CD4-positive, alpha-beta T cell treated with Interleukin-12 subunit alpha and Interleukin-12 subunit beta, for 1 hour (primary cell): ENCODE data around the gene TLN1.
A peak's percentile ranks its signal among the peaks of the same experiment; 100 is the strongest.

Experiments
- DNase-seq: peaks from one replicate; pipeline ENCODE4 v3.0.0-alpha.2; 2020

The TLN1 gene

DNA sequence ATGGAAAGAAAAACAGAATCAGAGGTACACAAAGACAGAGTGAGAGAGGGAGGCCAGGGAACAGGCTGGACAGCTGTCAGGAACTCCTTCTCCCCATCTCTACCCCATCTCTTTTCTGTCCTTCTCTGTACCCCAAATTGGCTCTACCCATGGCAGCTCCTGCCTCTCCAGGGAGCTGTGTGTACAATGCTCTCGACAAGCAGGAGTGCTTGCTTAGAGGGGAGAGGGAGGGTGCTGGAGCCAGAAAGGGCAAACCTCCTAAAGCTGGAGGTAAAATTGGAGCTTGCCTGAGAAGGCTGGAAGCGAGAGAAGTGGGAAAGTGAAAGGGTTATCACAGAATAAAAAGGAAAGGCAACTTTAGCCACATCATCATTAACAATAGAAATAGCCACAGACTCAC, 48.7 kb downstream of the TLN1 start:
- DNase-seq, result no peak

DNA sequence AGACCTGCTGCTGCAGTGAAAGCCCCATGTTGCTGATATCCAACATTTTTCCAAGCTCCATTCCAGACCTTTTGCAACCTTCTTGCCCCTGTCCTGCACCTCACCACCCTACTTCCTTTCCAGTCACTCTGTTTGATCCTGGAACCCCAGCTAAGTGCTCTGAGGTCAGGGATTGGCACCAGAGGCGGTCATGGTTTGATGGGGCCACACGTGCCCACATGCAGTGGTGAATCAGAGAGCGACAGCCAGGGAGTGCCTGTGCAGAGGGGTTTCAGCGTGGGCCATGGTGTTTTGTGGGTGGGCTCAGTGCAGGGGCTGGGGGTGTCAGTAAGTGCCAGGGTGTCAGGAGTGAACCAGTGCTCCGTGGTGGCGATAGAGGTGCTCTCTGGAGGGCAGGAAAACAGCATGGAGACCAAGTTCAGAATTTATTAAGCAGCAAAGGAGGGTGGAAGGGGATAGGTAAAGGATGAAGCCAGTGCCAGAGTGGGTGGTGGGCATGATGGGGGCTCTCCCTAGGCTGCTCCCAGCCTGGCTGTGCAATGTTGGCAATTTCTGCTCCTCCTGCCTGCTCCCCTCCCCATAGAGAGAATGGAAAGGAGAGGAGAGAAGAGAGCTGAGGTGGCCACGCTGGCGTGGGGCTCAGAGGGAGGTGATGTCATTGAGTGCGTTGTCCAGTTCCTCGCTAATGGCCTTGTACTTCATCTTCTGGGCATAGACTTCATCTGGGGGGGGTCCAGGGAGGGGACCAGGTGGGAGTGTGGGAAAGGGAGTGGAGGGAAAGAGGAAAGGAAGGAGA, 49.3 kb downstream of the TLN1 start:
- no peak for DNase-seq

DNA sequence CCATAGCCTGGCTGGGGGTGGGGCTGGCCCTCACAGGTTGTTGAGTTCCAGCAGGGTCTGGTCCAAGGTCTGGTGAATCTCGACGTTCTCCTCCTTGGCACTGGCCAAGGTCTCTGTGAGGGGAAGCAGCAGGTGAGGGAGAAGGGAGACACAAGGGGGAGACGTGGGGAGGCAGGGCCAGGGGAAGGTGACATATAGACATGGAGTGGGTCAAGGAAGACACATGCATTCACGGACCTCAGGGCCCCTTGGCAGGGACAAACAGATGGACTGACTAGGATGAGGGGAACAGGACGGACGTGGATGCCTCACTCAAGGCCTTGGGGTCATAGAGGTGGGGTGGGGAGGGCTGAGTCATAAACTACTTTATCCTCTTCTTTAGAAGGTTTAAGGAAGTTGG, 49.9 kb downstream of the TLN1 start:
- DNase-seq, result no peak

DNA sequence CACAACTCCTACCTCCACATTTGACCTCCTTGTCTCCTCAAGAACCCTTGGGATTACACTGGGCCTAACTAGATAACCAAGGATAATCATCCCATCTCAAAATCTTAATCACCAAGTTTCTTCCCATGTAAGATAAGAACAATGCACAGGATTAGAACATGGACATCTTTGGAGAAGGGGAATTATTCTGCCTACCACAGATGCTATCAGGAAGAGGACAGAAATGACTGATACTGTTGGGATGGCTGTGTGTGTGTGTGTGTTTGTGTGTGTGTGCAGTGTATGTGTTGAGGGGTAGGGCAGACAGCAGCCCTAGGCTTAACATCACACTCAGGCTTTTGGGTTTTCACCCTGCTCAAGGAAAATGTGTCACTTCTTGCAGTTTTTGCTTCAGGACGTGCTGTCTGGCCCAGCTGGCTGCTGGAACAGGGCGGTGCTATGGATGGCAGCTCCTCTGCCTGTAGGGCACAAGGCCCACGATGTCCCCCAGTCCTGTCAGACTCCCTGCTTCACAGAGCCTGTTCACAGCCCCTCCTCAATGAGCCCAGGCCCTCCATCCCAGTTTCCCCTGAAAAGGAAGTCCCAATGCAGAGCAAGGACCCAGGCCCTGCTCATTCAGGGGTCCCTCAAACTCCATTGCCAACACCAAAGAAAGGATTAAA, 50.5 kb downstream of the TLN1 start:
- DNase-seq, result no peak

GRCh38 chr9:35680331-35681105, 51.5 kb downstream of the TLN1 start:
- DNase-seq, result no peak

DNA sequence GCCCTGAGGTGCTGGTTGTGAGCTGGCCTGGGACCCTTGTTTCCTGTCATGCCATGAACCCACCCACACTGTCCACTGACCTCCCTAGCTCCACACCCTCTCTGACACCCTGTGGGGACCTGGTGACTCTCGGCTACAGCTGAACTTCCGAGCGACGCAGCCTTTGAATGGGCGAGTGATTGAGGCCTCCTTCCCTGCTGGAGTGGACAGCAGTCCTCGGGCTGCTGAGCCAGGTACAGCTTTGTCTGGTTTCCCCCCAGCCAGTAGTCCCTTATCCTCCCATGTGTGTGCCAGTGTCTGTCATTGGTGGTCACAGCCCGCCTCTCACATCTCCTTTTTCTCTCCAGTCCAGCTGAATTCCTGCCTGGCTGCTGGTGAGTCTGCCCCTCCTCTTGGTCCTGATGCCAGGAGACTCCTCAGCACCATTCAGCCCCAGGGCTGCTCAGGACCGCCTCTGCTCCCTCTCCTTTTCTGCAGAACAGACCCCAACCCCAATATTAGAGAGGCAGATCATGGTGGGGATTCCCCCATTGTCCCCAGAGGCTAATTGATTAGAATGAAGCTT, 52.1 kb downstream of the TLN1 start:
- DNase-seq, result no peak

DNA sequence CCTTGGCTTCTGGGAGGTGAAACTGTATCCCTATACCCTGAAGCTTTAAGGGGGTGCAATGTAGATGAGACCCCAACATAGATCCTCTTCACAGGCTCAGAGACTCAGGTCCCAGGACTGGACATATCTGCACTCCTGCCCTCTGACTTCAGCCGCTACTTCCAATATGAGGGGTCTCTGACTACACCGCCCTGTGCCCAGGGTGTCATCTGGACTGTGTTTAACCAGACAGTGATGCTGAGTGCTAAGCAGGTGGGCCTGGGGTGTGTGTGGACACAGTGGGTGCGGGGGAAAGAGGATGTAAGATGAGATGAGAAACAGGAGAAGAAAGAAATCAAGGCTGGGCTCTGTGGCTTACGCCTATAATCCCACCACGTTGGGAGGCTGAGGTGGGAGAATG, 52.9 kb downstream of the TLN1 start:
- no peak for DNase-seq

GRCh38 chr9:35675732-35676392, 56.1 kb downstream of the TLN1 start:
- DNase-seq, result peak; percentile 26

DNA sequence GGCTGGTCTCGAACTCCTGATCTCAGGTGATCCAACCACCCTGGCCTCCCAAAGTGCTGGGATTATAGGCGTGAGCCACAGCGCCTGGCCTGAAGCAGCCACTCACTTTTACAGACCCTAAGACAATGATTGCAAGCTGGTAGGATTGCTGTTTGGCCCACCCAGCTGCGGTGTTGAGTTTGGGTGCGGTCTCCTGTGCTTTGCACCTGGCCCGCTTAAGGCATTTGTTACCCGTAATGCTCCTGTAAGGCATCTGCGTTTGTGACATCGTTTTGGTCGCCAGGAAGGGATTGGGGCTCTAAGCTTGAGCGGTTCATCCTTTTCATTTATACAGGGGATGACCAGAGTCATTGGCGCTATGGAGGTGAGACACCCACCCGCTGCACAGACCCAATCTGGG, 56.8 kb downstream of the TLN1 start:
- DNase-seq, result no peak

GRCh38 chr9:35674025-35674361, 58.0 kb downstream of the TLN1 start:
- no peak for DNase-seq

- no peak for DNase-seq
These were observed 58.6 kb downstream of the TLN1 start, which contains the start of gene CA9 for GRCh38 chr9:35673132-35674024. Gene CA9, plus strand, starts transcription at chr9:35673928. Its CDS starts 32 bp downstream, at chr9:35673960.

DNA sequence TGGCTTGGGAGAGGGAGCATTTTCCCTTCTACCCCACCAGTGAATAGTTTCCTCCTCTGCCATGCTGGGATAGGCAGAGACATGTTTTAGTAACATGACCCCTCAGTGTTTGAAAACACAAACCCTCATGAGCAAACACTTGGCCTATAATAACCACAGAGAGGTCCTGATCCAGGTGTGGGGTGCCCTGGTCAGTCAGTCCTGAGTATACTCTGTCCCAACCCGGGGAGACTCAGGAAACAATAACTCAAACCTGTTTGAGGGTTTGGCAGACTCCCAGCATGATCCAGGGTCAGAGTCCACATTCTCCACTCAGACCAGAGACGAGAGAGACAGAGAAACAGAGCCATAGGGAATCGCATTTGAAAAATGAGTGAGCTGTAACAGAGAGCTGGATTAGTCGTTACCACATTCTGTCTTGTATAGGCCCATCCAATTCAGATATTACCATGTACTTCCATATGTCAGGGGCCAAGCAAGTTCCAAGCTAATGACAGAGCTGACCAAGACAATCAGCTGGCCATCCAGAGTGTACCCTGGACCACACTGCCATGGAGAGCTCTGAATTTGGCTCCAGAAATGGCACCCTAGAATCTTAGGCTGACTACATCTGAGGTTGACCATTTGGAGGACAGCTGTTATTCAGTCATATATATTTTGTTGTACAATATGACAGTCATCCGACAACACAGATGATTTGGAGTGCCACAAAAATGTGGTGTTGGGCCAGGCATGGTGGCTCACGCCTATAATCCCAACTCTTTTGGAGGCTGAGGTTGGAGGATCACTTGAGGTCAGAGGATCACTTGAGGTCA, 62.5 kb downstream of the TLN1 start:
- no peak for DNase-seq

- no peak for DNase-seq
These were observed 64.1 kb downstream of the TLN1 start for GRCh38 chr9:35667939-35668338.

DNA sequence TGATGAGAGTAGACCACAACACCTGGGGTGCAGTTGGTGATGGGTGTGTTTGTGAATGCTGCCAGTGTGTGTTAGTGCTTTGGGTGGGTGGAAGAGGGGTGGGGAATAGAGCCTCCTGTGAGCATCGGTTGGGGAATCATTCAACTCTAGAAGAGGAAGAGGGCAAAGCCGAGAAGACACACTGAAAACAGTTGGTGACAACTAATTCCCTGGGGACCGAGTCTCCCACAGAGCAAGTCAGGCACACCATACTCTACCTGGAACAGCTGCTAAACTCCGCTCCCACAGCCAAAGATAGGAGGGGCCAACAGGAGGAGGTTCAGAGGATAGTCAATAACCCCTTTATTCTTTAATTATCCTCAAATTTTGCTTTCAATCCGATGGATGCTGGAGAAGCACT, 65.4 kb downstream of the TLN1 start:
- no peak for DNase-seq

- no peak for DNase-seq
These were observed 66.0 kb downstream of the TLN1 start for GRCh38 chr9:35666045-35666444.

DNA sequence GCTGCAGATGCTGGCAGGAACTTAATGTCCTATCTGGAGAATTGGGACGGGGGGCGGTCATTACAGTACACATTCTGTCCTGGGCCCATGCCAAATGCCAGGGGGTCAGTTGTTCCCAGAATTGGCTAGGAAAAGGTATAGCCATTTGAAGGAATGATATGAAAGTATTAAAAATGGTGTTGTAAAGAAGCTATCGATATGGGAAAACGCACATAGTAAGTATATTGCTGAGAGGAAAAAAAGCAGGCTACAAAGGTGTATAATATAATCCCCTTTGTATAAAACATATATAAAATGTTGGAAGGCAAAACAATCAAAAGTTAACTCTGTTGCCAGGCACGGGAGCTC, 66.5 kb downstream of the TLN1 start:
- no peak for DNase-seq

DNA sequence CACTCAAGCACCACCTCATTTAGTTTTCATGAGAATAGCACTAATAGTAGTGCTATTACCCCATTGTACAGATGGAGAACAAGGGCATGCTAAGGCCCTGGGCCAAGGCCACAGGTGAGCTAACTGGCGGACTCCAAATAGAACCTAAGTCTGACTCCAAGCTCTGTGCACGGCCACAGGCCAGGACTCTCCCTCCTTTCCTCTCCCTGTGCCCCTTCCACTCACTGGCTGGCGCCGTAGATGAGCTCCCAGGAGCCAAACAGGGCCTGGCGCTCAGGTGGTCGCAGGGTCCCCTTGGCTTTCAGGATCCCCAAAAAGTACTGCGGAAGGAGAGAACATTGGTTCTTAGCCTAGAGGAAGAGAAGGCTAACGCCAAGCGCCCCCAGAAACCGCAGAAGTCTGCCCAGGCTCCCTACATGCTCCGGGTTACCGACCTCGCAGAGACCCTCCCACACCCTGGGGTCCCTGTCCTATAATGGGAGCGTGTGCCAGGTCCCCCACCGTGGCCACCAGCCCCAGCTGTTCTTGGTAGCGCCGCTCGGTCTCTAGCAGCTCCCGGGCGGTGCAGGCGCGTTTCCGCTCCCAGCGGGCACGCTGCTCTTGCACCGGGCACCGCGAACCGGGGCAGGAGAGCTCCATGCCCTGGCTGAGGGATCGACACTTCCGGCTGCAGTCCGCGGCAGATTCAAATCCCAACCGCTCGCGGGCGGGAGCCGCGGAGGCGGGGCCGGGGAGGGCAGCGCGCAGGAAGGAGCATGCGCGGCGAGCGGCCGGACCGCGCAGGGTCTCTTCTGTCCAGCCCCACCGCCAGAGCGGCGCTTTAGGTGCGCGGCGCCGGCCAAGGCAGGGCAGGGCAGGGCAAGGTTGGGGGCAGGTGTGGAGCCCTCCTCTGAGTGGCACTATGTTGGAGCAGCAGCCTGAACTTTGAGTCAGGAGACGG, 67.2 kb downstream of the TLN1 start, which contains the start of gene ARHGEF39:
Gene ARHGEF39, minus strand, starts transcription at position 665 of the 940 bp plus-strand sequence. Its CDS starts 26 bp downstream, at position 639.
- DNase-seq, result peak; percentile 72

DNA sequence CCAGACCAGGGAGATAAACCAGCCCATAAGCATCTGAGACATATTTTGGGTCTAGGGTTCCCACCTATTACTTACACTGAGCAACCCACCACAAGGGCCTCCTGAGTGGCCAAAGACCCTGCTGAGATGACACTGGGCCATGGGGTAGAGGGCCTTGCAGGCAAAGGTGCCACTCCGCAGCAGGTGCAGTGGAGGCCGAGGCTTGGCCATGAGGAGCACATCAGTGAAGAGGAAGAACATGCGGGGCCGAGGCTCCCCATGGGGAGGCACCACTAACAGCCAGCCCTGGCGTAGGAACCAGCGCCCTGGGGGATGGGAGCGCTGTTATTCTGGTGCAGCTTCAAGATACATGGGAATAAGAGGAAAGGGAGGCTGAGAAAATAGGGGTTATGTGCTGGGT, 69.6 kb downstream of the TLN1 start:
- DNase-seq, result no peak

DNA sequence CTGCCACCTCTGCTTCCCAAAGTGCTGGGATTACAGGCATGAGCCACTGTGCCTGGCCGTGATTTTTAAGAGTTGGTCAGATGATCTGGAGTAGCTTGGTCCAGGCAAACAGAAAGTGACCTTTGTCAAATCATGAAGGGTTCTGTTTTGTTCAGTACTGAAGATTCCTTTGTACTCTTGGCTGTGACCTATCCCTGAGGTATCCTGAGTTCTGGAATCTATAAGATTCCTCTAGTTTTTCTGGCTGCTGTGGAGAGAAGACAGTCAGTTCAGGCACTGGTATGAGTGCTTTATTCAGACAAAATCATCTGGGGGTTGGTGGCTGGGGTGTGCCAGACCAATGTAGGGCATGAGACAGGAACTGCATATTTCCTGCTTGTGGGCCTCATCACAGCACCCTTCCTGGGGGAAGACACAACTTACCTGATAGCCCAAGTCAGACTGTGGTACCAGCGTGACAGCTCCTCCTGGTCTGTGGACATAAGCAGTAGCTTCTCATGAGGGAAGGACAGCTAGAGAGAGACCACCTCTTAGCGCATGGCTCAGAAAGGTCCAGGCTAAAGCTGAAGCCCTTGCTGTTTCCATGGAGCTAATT, 70.1 kb downstream of the TLN1 start:
- DNase-seq, result peak; percentile 71
